GM19467 (cell line): ENCODE measurements around the gene SIGLEC12.

ENCODE experiments used
- ATAC-seq: cut with Tn5 transposase; IDR thresholded peaks from one replicate; pipeline ENCODE4 v1.9.1; 2021; ENCODE audit warnings: mild to moderate bottlenecking, moderate library complexity; ENCODE audit not compliant: unreplicated experiment

Gene SIGLEC12

GRCh38 chr19:51501594-51502263, at the start of gene SIGLEC12:
SIGLEC12 (minus strand) TSS chr19:51501800; CDS start chr19:51501733, 67 bp downstream.
- no peak for ATAC-seq

GRCh38 chr19:51550848-51551672, 49.5 kb upstream of the SIGLEC12 start:
- ATAC-seq, result no peak

- ATAC-seq, result no peak
These were observed 48.1 kb upstream of the SIGLEC12 start for GRCh38 chr19:51549533-51550324.

GRCh38 chr19:51548891-51549305, 47.3 kb upstream of the SIGLEC12 start:
- ATAC-seq, result no peak

DNA sequence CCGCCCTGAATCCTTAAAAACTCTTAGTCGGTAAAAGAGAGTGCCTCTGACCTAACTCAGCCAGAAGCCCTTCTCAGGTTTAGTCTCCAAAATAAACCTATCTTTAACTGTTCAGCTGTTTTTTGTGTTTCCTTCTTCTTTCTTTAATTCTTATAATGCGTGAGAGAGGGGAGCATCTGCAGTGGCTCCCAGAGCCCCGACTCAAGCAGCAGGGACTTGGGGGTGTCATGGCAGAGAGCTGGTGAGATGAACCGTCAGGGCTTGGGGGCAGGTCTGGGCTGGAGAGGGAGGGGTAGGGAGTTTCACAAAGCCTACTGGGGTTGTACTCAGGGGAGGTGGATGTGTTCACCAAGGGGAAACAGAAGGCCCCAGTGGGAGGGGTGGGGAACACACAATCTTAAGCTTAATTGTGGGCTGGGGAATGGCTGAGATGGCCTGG, 46.6 kb upstream of the SIGLEC12 start:
- no peak for ATAC-seq

DNA sequence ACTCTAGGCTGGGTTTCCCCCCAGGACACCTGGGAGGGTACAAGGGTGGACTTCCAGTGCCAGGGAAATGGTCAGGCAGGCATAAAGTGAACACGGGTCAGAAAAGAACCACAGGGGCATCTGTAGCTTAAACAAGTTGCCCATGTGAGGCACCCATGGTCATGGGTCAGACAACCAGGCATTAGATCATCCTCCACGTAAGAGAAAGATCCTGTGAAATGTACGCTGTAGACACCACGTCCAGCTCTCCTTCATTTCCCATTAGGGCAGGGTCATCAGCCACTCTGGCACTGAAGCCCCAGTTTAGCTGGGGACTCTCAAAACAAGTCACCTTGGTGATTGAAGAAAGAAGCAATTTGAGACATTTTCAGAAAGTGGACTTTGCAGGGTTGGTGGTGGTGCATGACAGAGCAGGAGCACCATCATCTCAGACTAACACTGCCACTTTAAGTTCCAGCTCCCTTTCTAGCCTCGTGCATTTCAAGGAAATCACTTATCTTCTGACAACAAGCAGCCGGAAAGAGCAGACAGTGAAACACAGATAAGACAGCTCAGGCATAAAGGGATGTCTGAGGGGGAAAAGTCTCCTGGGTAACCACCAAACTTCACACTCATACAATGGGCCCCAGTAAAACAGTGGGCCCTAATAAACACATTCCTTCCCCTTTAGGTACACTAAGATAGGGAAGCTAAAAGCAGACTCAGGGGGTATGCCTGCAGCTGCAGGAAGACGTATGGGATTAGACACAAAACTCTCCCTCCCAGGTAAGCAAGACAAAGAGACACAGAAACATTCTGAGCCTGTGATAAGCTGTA, 46.0 kb upstream of the SIGLEC12 start:
- ATAC-seq, result no peak

DNA sequence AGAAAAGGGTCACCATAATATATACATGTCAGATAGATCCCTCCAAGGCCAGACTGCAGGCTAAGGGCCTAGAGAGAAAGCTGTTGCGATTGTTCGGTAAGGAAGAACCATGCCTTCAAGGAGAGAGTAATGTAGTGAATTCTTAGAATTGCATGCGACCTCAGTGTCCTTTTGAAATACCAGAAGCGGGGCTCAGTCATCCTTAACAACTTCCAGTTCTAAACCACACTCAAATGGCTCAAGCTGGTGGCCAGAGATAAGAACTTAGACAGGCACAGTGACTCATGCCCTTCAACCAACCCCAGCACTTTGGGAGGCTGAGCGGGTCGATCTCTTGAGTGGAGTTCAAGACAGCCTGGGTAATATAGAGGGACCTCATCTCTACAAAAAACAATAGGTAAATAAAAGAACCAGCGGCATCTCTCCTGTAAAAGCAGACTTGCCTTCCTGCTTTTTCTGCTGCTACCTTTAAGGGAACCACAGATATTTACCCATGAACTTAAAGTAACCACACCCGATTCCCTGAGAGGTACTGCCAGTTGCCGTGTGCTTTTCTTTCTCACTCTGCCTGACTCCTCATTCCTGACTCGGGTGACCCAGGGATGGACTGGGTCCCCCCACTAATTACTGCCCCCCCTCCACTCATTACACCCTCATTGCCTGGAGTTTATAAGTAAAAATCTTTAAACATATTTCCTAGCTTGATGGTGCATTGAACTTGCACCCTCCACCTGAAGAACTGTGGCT, 45.2 kb upstream of the SIGLEC12 start:
- no peak for ATAC-seq

- ATAC-seq, result no peak
These were observed 44.6 kb upstream of the SIGLEC12 start for GRCh38 chr19:51546107-51546649.

DNA sequence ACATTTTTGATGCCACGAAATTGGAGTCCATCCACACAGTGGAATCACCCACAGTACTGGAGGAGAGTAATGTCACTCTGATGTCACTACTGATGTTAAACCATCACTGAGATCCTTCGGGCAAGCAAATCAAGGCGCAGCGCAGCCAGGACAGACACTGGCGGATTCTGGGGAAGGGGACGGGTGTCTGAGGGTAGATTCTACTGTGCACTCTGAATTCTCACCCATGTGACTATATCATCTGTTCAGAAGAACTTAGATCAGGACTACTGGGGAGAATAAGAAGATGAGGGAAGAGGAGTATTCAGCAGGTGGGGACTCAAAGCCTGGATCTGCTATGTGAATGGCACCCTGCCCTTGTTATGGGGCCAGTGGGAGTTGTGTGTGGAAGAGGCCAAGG, 42.4 kb upstream of the SIGLEC12 start:
- no peak for ATAC-seq

GRCh38 chr19:51542699-51543098, 41.1 kb upstream of the SIGLEC12 start:
- no peak for ATAC-seq

DNA sequence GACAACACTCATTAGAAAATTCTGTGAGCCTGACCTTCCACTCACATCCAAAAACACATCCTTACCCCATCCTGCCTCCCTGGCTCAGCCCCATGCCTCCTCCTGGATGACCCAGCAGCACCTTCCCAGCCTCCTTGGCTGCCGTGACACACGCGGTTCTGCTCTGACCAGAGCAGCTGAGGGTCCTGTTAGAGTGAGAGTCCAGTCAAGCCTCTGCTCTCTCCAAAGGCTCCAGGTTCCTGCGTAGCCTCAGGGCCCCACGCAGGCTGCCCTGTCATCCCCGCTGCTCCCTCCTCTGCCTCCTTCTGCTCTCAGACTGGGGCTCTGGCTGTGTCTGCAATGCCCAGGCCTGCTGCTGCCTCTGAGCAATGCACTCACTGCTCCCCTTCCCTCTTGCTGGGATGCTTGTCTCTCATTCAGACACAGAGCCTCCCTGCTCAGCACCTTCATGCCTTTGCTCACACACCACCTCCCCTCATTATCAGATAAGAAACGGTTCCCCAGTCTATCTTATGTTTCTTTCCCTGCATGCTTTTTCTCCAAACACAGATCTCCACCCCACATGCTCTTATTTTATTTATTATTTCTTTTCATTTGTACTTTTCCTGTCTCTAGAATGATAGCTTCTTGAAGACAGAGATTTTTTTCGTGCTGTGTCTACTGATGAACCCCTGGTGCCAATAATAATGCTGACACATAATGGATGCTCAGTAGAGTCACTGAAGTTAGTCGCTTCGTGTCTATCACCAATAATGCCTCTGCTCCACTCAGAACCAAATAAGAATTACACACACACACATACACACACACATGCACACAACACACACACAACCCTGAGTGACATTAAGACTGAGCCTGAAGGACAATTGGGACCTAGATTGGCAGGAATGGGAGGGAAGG, 40.1 kb upstream of the SIGLEC12 start:
- ATAC-seq, result no peak

- no peak for ATAC-seq
These were observed 38.3 kb upstream of the SIGLEC12 start for GRCh38 chr19:51539821-51540366.

DNA sequence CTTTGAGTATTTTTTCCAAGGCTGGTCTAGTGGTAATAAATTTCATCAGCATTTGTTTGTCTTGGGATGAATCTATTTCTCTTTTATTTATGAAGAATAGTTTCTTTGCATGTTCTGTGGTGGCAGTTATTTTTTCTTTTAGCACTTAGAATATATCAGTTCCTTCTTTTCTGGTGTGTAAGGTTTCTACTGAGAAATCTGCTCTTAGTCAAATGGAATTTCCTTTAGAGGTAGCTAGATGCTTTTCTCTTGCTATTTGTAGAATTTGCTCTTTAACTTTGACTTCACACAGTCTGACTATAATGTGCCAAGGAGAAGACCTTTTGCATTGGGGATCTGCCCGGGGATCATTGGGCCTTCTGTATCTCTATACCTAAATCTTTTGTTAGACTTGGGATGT, 33.9 kb upstream of the SIGLEC12 start:
- ATAC-seq, result no peak

- ATAC-seq, result no peak
These were observed 30.0 kb upstream of the SIGLEC12 start, which contains the start of gene SIGLEC6 for GRCh38 chr19:51531349-51532315. SIGLEC6 (minus strand) TSS chr19:51531670; CDS start chr19:51531648, 22 bp downstream.

DNA sequence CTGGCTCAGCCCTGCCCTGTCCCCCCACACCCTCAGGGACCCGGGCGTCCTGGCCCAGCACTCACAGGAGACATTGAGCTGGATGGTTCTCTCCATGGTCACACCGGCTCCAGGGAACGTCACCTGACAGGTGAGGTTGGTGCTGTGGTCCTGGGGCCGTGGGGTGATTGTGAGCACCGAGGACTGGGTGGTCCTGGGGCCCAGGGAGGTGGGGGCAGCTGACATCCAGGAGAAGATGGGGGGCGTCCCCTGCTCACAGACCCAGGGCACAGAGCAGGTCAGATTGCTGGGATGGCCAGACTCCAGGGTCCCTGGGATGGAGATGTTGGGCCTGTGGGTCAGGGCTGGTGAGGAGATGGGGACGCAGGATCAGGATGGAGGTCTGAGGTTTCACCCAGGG, 29.0 kb upstream of the SIGLEC12 start:
- ATAC-seq, result no peak

GRCh38 chr19:51529301-51529700, 27.7 kb upstream of the SIGLEC12 start:
- ATAC-seq, result no peak

GRCh38 chr19:51525651-51526050, 24.1 kb upstream of the SIGLEC12 start:
- ATAC-seq, result no peak
